ENCODE results near the gene CBFA2T2. TPM values are rescaled to one million over a fixed set of nuclear protein-coding genes. Genes with fewer than 3 reads are reported as not detected.

Gene CBFA2T2
- polyA plus RNA-seq, 1 donor (not counting 4 experiments of a cell fraction or from before 2014, with no cell fraction given), result 6.8 TPM

GRCh38 chr20:33676652-33677645, 187.1 kb downstream of the CBFA2T2 start:
- Histone ChIP-seq H3K4me1 (ENCODE audit: control insufficient read depth, extremely low read depth, insufficient read depth, low read length) (peaks cover 2% of the 10 kb centered on the region), H3K9me1 (ENCODE audit: control insufficient read depth, extremely low read depth, insufficient read depth, low read length) (no peaks in the 10 kb centered on the region), H3K4me3 (ENCODE audit: control insufficient read depth in 2 of 3, extremely low read depth in 1 of 3, insufficient read depth in 2 of 3, low read depth in 1 of 3, low read length in 3 of 3) (no peak overlapping the region), H3K9me3 (ENCODE audit: control insufficient read depth, low read depth, low read length) (no peaks in the 10 kb centered on the region), H2AFZ (ENCODE audit: control insufficient read depth, low read length) (no peak overlapping the region), H4K20me1 (ENCODE audit: control insufficient read depth, extremely low read depth, insufficient read depth, low read length) (no peaks in the 10 kb centered on the region), H3K9ac (ENCODE audit: control insufficient read depth, extremely low read depth, insufficient read depth, low read length) (no peak overlapping the region), H3K79me2 (ENCODE audit: control insufficient read depth, insufficient read depth, low read length) (no peaks in the 10 kb centered on the region), H3K4me2 (ENCODE audit: control insufficient read depth, extremely low read depth, insufficient read depth, low read depth, low read length) (no peak overlapping the region), H3K27ac (ENCODE audit: control insufficient read depth, insufficient read depth, low read length) (no peak overlapping the region), H3K36me3 (ENCODE audit: control insufficient read depth in 2 of 2, extremely low read depth in 1 of 2, insufficient read depth in 2 of 2, low read length in 2 of 2) (no peaks in the 10 kb centered on the region), H3K27me3 (ENCODE audit: control insufficient read depth, extremely low read depth, insufficient read depth, low read length) (no peaks in the 10 kb centered on the region)
- TF ChIP-seq, protein P1, sequence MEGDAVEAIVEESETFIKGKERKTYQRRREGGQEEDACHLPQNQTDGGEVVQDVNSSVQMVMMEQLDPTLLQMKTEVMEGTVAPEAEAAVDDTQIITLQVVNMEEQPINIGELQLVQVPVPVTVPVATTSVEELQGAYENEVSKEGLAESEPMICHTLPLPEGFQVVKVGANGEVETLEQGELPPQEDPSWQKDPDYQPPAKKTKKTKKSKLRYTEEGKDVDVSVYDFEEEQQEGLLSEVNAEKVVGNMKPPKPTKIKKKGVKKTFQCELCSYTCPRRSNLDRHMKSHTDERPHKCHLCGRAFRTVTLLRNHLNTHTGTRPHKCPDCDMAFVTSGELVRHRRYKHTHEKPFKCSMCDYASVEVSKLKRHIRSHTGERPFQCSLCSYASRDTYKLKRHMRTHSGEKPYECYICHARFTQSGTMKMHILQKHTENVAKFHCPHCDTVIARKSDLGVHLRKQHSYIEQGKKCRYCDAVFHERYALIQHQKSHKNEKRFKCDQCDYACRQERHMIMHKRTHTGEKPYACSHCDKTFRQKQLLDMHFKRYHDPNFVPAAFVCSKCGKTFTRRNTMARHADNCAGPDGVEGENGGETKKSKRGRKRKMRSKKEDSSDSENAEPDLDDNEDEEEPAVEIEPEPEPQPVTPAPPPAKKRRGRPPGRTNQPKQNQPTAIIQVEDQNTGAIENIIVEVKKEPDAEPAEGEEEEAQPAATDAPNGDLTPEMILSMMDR (optimal IDR thresholded peaks at IDR 0.05 in 1 of 3, IDR thresholded peaks at IDR 0.05 in 1 of 3, conservative IDR thresholded peaks at IDR 0.05 in 1 of 3; ENCODE audit: extremely low read depth in 1 of 3, insufficient read depth in 2 of 3, low read length in 3 of 3), result no peak
- TF ChIP-seq EZH2 (IDR thresholded peaks at IDR 0.05; ENCODE audit: low read length), result no peak
- DNase-seq (ENCODE audit: low read depth, low spot score), result no peak
- dilution Hi-C loops (cut with MboI; ENCODE audit: extremely low pct_ligation_motif_present, low sequenced_read_pairs), result no loop called here
- FAIRE-seq, result no peak

GRCh38 chr20:33677991-33678702, 188.3 kb downstream of the CBFA2T2 start:
- Histone ChIP-seq H3K9me1 (ENCODE audit: control insufficient read depth, extremely low read depth, insufficient read depth, low read length) (no peaks in the 10 kb centered on the region), H3K4me2 (ENCODE audit: control insufficient read depth, extremely low read depth, insufficient read depth, low read depth, low read length) (no peak overlapping the region), H3K36me3 (ENCODE audit: control insufficient read depth in 2 of 2, extremely low read depth in 1 of 2, insufficient read depth in 2 of 2, low read length in 2 of 2) (no peaks in the 10 kb centered on the region), H3K9ac (ENCODE audit: control insufficient read depth, extremely low read depth, insufficient read depth, low read length) (no peak overlapping the region), H3K79me2 (ENCODE audit: control insufficient read depth, insufficient read depth, low read length) (no peaks in the 10 kb centered on the region), H3K27ac (ENCODE audit: control insufficient read depth, insufficient read depth, low read length) (no peak overlapping the region), H3K4me1 (ENCODE audit: control insufficient read depth, extremely low read depth, insufficient read depth, low read length) (peaks cover 2% of the 10 kb centered on the region), H3K4me3 (ENCODE audit: control insufficient read depth in 2 of 3, extremely low read depth in 1 of 3, insufficient read depth in 2 of 3, low read depth in 1 of 3, low read length in 3 of 3) (no peak overlapping the region), H3K9me3 (ENCODE audit: control insufficient read depth, low read depth, low read length) (no peaks in the 10 kb centered on the region), H4K20me1 (ENCODE audit: control insufficient read depth, extremely low read depth, insufficient read depth, low read length) (no peaks in the 10 kb centered on the region), H2AFZ (ENCODE audit: control insufficient read depth, low read length) (no peak overlapping the region), H3K27me3 (ENCODE audit: control insufficient read depth, extremely low read depth, insufficient read depth, low read length) (no peaks in the 10 kb centered on the region)
- TF ChIP-seq, protein P1 (optimal IDR thresholded peaks at IDR 0.05 in 1 of 3, IDR thresholded peaks at IDR 0.05 in 1 of 3, conservative IDR thresholded peaks at IDR 0.05 in 1 of 3; ENCODE audit: extremely low read depth in 1 of 3, insufficient read depth in 2 of 3, low read length in 3 of 3), result no peak
- no peak for TF ChIP-seq EZH2 (IDR thresholded peaks at IDR 0.05; ENCODE audit: low read length)
- DNase-seq (ENCODE audit: low read depth, low spot score), result no peak
- dilution Hi-C loops (cut with MboI; ENCODE audit: extremely low pct_ligation_motif_present, low sequenced_read_pairs), result no loop called here
- FAIRE-seq, result no peak

Measured in keratinocyte (primary cell).